ENCODE measurements around the gene RHBDD1. TPM values are rescaled to one million over a fixed set of nuclear protein-coding genes. Genes with fewer than 3 reads are reported as not detected.

RHBDD1 gene
- total RNA-seq, 1 donor from 2014 or later = 34.3 TPM

GRCh38 chr2:226903179-226903578, 67.3 kb downstream of the RHBDD1 start:
- no peaks in the 10 kb centered on the region for H3K9me3 Mint-ChIP-seq
- no peak overlapping the region for H3K4me3 Mint-ChIP-seq

GRCh38 chr2:226904592-226904991, 68.7 kb downstream of the RHBDD1 start:
- DNase-seq (ENCODE audit: low read depth, low spot score) = no peak
- no peak overlapping the region for H3K4me3 Mint-ChIP-seq
- no peaks in the 10 kb centered on the region for H3K9me3 Mint-ChIP-seq
- TF ChIP-seq CTCF (conservative IDR thresholded peaks at IDR 0.05) = no peak
- H3K4me1 Mint-ChIP-seq = no peaks in the 10 kb centered on the region
- H3K36me3 Mint-ChIP-seq (ENCODE audit: low read depth) = peaks cover 7% of the 10 kb centered on the region
- no peak overlapping the region for H3K27ac Mint-ChIP-seq (ENCODE audit: unreplicated experiment)
- no peaks in the 10 kb centered on the region for H3K27me3 Mint-ChIP-seq (ENCODE audit: low read depth)

More at GRCh38 chr2:226903179-226903578, 67.3 kb downstream of the RHBDD1 start:
- Mint-ChIP-seq H3K27me3 (ENCODE audit: low read depth) (no peaks in the 10 kb centered on the region), H3K36me3 (ENCODE audit: low read depth) (peaks cover 4% of the 10 kb centered on the region), H3K27ac (ENCODE audit: unreplicated experiment) (peak overlapping the region; percentile 75), H3K4me1 (no peaks in the 10 kb centered on the region)
- DNase-seq (ENCODE audit: low read depth, low spot score) = no peak
- TF ChIP-seq CTCF (conservative IDR thresholded peaks at IDR 0.05) = no peak

- H3K9me3 Mint-ChIP-seq = no peaks in the 10 kb centered on the region
- peaks cover 7% of the 10 kb centered on the region for H3K36me3 Mint-ChIP-seq (ENCODE audit: low read depth)
- H3K4me1 Mint-ChIP-seq = no peaks in the 10 kb centered on the region
- H3K27me3 Mint-ChIP-seq (ENCODE audit: low read depth) = no peaks in the 10 kb centered on the region
- DNase-seq (ENCODE audit: low read depth, low spot score) = no peak
- no peak overlapping the region for H3K27ac Mint-ChIP-seq (ENCODE audit: unreplicated experiment)
- no peak for TF ChIP-seq CTCF (conservative IDR thresholded peaks at IDR 0.05)
- H3K4me3 Mint-ChIP-seq = no peak overlapping the region
Observed at GRCh38 chr2:226905718-226906117, 69.9 kb downstream of the RHBDD1 start.

GRCh38 chr2:226906163-226906693, 70.4 kb downstream of the RHBDD1 start:
- Mint-ChIP-seq H3K4me1 (no peaks in the 10 kb centered on the region), H3K9me3 (no peaks in the 10 kb centered on the region), H3K36me3 (ENCODE audit: low read depth) (peaks cover 7% of the 10 kb centered on the region), H3K4me3 (no peak overlapping the region), H3K27ac (ENCODE audit: unreplicated experiment) (no peak overlapping the region), H3K27me3 (ENCODE audit: low read depth) (no peaks in the 10 kb centered on the region)
- TF ChIP-seq CTCF (conservative IDR thresholded peaks at IDR 0.05) = no peak
- DNase-seq (ENCODE audit: low read depth, low spot score) = no peak

GRCh38 chr2:226909126-226909525, 73.3 kb downstream of the RHBDD1 start:
- peaks cover 6% of the 10 kb centered on the region for H3K4me1 Mint-ChIP-seq
- no peak overlapping the region for H3K4me3 Mint-ChIP-seq
- DNase-seq (ENCODE audit: low read depth, low spot score) = no peak
- no peaks in the 10 kb centered on the region for H3K27me3 Mint-ChIP-seq (ENCODE audit: low read depth)
- H3K9me3 Mint-ChIP-seq = peaks cover 3% of the 10 kb centered on the region
- no peak overlapping the region for H3K27ac Mint-ChIP-seq (ENCODE audit: unreplicated experiment)
- TF ChIP-seq CTCF (conservative IDR thresholded peaks at IDR 0.05) = no peak
- peaks cover 10% of the 10 kb centered on the region for H3K36me3 Mint-ChIP-seq (ENCODE audit: low read depth)
